PFSK-1 (cell line): ENCODE data around the gene APC.

Experiments used
- FOXP2 ChIP-seq: optimal IDR thresholded peaks from 2 replicates; pipeline ENCODE3; 2011; ENCODE audit warnings: borderline replicate concordance, control low read depth, inconsistent platforms; ENCODE audit not compliant: insufficient read depth; ENCODE audit errors: extremely low read length, extremely low read depth
- POLR2AphosphoS5 ChIP-seq: IDR thresholded peaks from 2 replicates; pipeline ENCODE4 v1.6.1; 2012; ENCODE audit warnings: low read depth, mild to moderate bottlenecking, control low read depth, low read length, moderate library complexity
- REST ChIP-seq, 2 experiments: IDR thresholded peaks; 2 replicates each; pipeline versions ENCODE4 v1.6.1 to v1.8.0; 2011 to 2012; ENCODE audit warnings: low read depth in 2 of 2, low read length in 2 of 2, control low read depth in 1 of 2, inconsistent platforms in 1 of 2, mild to moderate bottlenecking in 1 of 2, moderate library complexity in 1 of 2; ENCODE audit not compliant: insufficient read depth in 1 of 2
- SIN3A ChIP-seq: IDR thresholded peaks from 2 replicates; pipeline ENCODE4 v1.6.1; 2012; ENCODE audit warnings: mild to moderate bottlenecking, low read length, moderate library complexity, borderline replicate concordance; ENCODE audit not compliant: insufficient read depth
- TAF1 ChIP-seq: IDR thresholded peaks from 2 replicates; pipeline ENCODE4 v1.6.1; 2012; ENCODE audit warnings: low read length, control low read depth, borderline replicate concordance; ENCODE audit not compliant: insufficient read depth

Gene APC

GRCh38 chr5:112795342-112795741, 57.7 kb downstream of the APC start:
- TF ChIP-seq FOXP2 (no peak), TAF1 (no peak), SIN3A (no peak), POLR2AphosphoS5 (no peak), REST (IDR thresholded peaks at IDR 0.05; ENCODE audit: insufficient read depth in 1 of 2, low read depth in 2 of 2, low read length in 2 of 2) (no peak)

DNA sequence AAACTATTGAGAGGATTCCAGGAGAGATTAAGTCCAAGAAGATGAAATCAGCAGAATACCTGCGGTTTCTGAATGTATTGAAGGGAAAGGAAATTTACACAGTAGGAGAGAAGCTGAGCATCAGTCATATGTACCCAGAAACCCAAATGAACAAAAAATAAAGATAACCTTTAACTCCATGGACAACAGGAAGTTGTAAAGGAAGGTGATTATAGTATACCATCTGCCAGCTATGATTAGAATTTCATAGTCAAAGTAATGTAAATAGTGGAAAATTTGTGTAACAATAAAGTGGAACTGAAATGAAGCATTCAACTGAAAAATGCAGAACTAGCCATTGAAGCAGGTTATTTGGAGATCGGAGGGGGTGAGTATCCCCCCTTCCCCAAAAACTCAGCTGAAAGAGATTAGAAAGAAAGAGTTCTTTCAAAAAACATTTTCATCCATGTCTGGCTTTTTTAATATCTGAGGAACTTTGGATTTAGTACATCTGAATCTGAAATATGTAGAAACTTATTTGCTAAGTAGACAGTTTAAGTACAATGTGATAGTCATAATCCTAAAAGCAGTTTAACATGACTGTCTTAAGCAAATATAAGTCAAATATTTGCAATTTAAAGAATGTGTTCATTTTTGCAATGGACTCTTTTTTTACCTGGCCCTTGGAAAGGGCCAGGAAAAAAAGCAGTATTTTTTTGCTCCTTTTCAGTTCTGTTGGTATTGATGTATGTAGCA, 58.4 kb downstream of the APC start:
- TF ChIP-seq SIN3A, result no peak
- TF ChIP-seq REST (IDR thresholded peaks at IDR 0.05; ENCODE audit: insufficient read depth in 1 of 2, low read depth in 2 of 2, low read length in 2 of 2), result no peak

- TF ChIP-seq REST (IDR thresholded peaks at IDR 0.05; ENCODE audit: insufficient read depth in 1 of 2, low read depth in 2 of 2, low read length in 2 of 2) (no peak), TAF1 (no peak), FOXP2 (no peak), POLR2AphosphoS5 (no peak), SIN3A (no peak)
These were observed 62.0 kb downstream of the APC start for GRCh38 chr5:112799661-112800060.

- TF ChIP-seq FOXP2 (no peak), POLR2AphosphoS5 (no peak), TAF1 (no peak)
These were observed 63.2 kb downstream of the APC start for GRCh38 chr5:112800891-112801290.

GRCh38 chr5:112811023-112811422, 73.3 kb downstream of the APC start:
- TF ChIP-seq SIN3A (no peak), REST (IDR thresholded peaks at IDR 0.05; ENCODE audit: insufficient read depth in 1 of 2, low read depth in 2 of 2, low read length in 2 of 2) (no peak), TAF1 (no peak), FOXP2 (no peak), POLR2AphosphoS5 (no peak)
